ENCODE data around the gene ETFA. TPM values are rescaled to one million over a fixed set of nuclear protein-coding genes. Genes with fewer than 3 reads are reported as not detected.

The ETFA gene
- total RNA-seq, 1 donor from 2014 or later: 81.2 TPM

- no peak for TF ChIP-seq CTCF (IDR thresholded peaks at IDR 0.05)
- intact Hi-C loops (cut with DNase I): no loop called here
These were observed 93.4 kb downstream of the ETFA start for GRCh38 chr15:76217882-76218217.

DNA sequence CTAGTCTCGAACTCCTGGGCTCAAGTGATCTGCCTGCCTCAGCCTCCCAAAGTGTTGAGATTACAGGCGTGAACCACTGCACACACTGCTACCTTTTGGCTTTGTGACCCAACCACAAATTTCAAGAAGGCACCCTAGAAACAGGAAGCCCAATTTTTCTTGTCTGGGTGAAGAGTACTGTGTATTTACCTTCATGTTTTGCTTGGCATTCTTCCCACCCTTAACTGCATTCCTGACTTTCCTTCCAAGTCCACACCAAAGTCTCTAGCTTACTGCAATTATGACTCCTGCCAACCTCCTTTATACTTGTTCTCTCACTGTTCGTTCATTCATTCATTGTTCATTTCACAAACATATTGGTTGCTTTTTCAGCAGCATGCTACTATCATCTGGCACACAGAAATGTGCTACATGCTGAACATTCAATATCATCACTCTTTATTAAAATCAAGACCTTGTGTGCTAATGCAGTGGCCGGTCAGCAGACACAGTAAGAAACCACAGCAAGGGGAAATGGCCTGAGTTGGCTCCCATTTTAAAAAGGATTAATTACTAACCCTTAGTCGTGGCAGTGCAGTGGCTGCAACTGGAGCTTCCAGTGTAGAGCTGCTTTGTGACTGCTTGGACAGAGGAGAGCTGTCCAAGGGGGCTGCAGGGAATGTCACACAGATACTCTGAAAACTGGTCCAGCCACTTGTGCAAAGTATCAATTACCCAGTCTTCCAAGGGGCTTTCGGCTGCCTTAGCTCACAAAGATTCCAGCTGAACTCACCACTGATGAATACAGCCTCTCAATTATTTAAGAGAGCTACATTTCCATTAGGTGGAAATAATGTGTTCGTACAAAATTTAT, 94.0 kb downstream of the ETFA start:
- Histone ChIP-seq H3K36me3 (peaks cover 41% of the 10 kb centered on the region), H3K4me1 (no peaks in the 10 kb centered on the region), H3K9me3 (no peaks in the 10 kb centered on the region), H3K27me3 (ENCODE audit: low read depth) (no peaks in the 10 kb centered on the region), H3K27ac (no peak overlapping the region), H3K4me3 (no peak overlapping the region)
- intact Hi-C loops (cut with DNase I): no loop called here
- peak; percentile 74 to 81 for ATAC-seq
- DNase-seq: no peak
- TF ChIP-seq CTCF (IDR thresholded peaks at IDR 0.05): no peak

More at GRCh38 chr15:76217882-76218217, 93.4 kb downstream of the ETFA start:
- no peak overlapping the region for H3K4me3 ChIP-seq
- H3K27me3 ChIP-seq (ENCODE audit: low read depth): no peaks in the 10 kb centered on the region
- no peaks in the 10 kb centered on the region for H3K9me3 ChIP-seq
- ATAC-seq: no peak
- peaks cover 36% of the 10 kb centered on the region for H3K36me3 ChIP-seq
- no peak overlapping the region for H3K27ac ChIP-seq
- H3K4me1 ChIP-seq: no peaks in the 10 kb centered on the region
- no peak for DNase-seq

- intact Hi-C loops (cut with DNase I): no loop called here
- H3K27me3 ChIP-seq (ENCODE audit: low read depth): no peaks in the 10 kb centered on the region
- peaks cover 57% of the 10 kb centered on the region for H3K36me3 ChIP-seq
- H3K4me1 ChIP-seq: no peaks in the 10 kb centered on the region
- no peaks in the 10 kb centered on the region for H3K9me3 ChIP-seq
- H3K27ac ChIP-seq: no peak overlapping the region
- ATAC-seq (no peak), DNase-seq (no peak)
- TF ChIP-seq CTCF (IDR thresholded peaks at IDR 0.05): no peak
- no peak overlapping the region for H3K4me3 ChIP-seq
These were observed 95.6 kb downstream of the ETFA start for GRCh38 chr15:76215634-76216033.

DNA sequence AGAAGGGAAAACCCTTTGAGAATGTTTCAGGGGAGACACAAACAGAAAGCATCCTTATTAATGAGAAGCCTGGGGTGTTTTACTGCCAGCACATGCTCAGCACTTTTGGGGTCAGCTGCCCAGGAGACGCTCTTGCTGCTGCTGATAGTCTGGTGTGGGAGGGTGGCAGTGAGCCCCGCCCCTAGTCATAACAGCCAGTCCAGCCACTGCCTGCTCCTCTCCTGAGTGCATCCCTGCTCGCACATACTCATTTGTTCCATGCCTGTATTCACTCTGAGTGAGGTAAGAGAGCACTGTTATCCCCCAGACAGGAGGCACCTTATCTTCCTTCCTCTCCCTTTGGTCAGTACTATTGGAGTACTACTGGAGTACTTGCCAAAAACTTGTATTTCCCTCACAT, 101.3 kb downstream of the ETFA start:
- H3K4me3 ChIP-seq: no peak overlapping the region
- peaks cover 61% of the 10 kb centered on the region for H3K36me3 ChIP-seq
- DNase-seq (no peak), ATAC-seq (no peak)
- intact Hi-C loops (cut with DNase I): no loop called here
- no peaks in the 10 kb centered on the region for H3K27me3 ChIP-seq (ENCODE audit: low read depth)
- H3K9me3 ChIP-seq: no peaks in the 10 kb centered on the region
- TF ChIP-seq CTCF (IDR thresholded peaks at IDR 0.05): no peak
- H3K27ac ChIP-seq: no peak overlapping the region
- H3K4me1 ChIP-seq: no peaks in the 10 kb centered on the region

GRCh38 chr15:76209523-76209922, 101.7 kb downstream of the ETFA start:
- no peaks in the 10 kb centered on the region for H3K9me3 ChIP-seq
- H3K27ac ChIP-seq: no peak overlapping the region
- intact Hi-C loops (cut with DNase I): no loop called here
- no peaks in the 10 kb centered on the region for H3K27me3 ChIP-seq (ENCODE audit: low read depth)
- DNase-seq (no peak), ATAC-seq (no peak)
- TF ChIP-seq CTCF (IDR thresholded peaks at IDR 0.05): no peak
- no peak overlapping the region for H3K4me3 ChIP-seq
- H3K4me1 ChIP-seq: no peaks in the 10 kb centered on the region
- H3K36me3 ChIP-seq: peaks cover 57% of the 10 kb centered on the region

Data from lower lobe of right lung (tissue), 2 donors.